GM21786 (cell line): ENCODE results near the gene ZFR2.
"Not testable (repeated sequence)": the region's sequence is repeated elsewhere in the genome, so short reads cannot be mapped to it uniquely, and the experiment has no call there.

Experiments used
- ATAC-seq: cut with Tn5 transposase; IDR thresholded peaks from one replicate; pipeline ENCODE4 v1.9.1; 2021; ENCODE audit not compliant: unreplicated experiment

ZFR2 gene

DNA sequence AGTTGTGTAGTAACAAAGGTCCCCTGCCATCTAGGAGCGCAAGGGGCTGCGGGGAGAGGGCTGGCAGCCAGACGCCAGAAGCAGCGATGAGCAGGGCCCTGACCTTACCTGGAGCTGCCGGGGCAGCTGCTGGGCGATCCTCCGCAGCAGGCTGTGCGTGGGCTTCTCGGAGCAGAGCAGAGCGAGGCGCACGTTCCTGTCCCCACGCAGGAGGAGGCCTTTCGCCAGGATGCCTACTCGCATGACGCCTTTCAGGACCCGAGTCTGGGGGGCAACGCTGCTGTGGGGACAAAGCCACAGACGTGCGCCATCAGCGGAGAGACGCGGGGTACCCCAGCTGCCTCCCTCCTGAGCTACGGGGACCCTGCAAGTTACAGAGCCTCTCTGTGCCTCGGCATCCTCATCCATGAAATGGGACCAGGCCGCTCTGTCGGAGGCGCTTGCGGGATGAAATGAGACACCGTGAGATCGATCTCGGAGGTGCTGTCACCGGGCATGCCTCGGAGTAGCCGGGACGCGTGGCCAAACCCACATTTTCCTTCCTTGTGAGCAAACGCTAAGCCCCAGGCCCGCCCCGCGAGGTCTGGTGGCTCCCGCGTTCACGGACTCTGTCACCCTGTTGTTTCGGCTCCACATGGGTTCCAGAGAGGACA lies 52.1 kb downstream of the ZFR2 start:
- no peak for ATAC-seq

DNA sequence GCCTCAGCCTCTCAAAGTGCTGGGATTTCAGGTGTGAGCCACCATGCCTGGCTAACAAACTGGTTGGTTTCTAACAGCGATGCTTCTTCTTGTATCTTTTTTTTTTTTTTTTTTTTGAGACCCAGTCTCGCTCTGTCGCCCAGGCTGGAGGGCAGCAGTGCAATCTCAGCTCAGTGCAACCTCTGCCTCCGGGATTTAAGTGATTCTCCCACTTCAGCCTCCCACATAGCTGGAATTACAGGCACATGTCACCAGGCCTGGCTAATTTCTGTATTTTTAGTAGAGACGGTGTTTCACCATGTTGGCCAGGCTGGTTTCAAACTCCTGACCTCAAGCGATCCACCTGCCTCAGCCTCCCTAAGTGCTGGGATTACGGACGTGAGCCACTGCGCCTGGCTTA lies 52.7 kb downstream of the ZFR2 start:
- not testable (repeated sequence) for ATAC-seq

GRCh38 chr19:3814648-3815047 lies 54.2 kb downstream of the ZFR2 start:
- ATAC-seq: no peak

DNA sequence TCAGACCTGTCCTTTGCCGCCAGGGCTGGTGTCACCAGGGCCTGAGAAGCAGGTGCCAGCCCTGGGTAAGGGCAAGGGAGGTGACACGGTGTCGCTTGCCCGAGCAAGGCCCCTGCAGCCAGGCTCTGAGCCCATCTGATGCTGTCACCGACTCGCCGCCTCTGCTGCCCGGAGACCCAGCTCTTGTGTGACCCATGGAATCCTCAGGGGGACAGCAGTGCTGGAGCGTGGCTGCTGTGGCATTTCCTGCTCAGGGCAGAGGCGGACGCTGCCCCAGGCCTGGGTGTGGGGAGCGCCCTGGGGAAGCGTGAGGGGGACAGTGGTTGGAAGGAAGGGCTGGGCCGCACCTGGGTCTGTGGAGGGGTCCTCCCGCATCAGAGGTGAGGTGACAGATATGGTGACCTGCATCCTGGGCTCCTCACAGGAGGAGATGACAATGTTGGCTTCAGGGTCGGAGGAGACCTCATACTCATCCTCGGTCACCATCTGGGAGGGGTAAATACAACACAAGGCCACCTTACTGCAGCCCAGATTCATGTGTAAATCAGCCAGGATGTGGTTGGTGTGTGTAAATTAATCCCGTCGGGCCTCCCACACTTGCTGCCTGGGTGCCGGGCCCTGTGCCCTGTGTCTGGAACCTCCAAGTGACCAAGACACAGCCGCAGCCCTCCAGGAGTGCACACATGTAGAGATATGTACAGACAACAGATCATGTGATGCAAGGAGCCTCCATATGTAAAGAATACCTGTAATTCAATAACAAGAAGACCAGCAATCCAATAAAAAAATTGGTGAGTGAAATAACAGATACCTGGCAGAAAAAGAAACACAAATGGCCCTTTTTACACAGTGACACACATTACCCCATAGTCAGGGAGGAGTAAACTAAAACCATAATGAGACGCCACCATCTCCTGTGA lies 55.1 kb downstream of the ZFR2 start:
- no peak for ATAC-seq

DNA sequence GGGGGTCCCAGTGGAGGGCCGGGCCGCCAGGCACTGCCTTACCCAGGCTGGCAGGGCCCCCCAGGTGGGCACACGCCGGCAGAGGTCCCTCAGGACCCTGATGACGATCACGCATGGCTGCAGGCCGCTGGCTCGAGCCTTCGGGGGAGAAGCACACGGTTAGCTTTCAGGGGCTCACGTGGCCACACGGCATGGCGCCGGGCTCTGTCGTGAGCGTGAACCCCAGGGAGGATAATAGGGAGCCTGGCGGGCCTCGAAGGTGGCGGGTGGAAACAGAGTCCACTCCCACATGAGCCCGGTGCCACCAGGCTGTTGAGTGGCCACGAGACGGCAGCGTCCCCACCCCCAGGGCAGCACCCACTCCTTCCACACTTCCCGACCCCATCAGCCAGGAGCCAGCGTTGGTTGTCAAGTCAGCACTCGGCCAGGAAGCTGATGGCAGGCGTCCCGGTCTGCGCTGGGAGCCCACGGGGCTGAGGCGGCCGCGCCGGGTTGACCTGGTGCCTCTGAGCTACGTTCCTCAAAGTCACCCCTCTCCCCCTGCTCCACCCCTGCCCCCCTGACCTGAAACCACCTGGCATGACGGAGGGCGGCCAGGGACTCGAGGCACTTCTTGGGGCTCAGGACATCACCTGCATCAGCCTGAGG lies 58.0 kb downstream of the ZFR2 start:
- ATAC-seq: no peak

DNA sequence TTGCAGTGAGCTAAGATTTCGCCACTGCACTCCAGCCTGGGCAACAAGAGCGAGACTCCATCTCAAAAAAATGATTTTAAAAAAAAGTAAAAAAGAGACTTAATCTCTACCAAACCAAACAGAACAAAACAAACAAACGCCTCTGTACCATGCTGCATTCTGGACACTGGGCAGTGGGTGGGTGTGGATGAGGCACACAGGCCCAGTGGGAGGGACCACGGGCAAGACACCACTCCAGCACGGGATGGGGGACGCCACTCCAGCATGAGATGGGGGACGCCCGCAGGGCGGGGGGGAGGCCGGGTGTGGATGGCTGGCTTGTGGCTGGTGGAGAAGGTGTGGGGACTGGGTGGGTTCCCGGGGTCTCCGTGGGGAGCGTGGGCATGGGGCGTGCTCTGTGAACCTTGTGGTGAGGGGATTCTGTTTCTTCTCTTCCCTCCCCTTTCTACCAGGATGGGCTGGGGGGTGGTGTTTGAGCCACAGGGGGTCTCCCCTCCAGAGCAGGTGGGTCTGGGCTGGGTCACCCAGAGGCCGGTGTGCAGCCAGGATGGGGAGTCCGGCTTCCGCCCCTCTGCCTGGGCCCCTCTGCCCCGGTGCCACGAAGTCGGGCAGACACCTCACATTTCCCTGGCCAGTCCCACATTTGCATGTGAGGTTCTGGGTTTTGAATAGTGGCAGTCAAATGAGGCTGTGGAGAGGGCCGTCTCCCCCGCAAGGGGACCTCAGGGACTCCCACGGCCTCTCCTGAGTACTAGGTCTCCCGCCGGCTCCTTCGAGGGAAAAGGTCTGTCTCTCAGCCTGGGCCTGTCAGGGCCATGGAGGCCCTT lies 58.7 kb downstream of the ZFR2 start:
- ATAC-seq: no peak

DNA sequence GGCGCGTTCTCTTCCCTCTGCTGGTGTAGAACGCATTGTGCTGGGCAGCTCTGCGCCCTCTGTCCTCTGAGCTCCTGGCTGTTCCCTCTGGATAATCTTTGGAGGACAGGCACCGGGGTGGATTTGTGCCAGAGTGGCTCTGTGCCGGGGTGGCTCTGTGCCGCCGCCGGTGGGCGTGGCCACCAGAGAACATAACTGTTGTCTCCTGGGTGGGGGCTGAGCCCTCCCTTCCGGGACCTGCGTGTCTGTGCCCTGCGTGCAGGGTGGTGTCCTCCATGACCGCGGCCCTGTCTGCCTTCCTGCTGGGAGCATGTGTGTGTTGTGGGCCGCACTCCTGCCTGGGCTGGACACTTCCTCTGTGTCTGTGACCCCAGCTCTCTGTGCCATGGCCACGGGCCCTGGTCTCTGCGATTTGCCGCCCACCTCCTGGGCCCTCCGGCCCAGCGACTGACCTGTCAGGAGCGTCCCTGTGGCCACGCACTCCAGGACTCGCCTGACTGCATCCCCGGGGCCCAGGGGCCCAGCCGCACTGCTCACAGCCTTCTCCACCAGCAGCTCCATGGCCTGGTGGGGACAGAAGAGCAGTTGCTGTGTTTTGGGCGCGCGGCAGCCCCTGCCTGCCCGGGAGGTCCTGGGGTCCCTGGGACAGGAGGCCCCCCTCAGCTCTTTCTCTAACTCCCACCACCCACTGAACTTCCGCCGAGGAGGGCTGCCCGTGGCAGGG lies 60.3 kb downstream of the ZFR2 start:
- ATAC-seq: no peak

GRCh38 chr19:3807574-3808354 lies 61.1 kb downstream of the ZFR2 start:
- no peak for ATAC-seq

GRCh38 chr19:3807131-3807480 lies 61.7 kb downstream of the ZFR2 start:
- ATAC-seq: no peak

DNA sequence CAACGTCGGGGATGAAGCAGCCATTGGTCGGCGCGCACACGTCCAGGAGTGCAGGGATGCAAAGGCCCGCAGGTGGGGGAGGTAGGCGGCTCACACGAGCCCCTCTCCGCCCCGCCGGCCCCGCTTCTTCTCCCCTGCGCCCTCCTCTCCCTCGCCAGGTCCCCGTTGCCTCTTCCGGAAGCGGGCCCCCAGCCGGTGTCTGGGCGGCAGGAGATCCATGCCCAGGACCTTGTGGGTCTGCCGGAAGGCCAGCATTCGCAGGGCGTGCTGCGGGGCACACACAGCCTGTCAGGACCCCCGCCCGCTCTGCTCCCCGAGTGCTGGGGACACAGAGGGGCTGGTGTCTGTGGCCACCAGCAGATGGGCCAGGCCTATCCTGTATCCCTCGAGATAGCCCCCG lies 63.0 kb downstream of the ZFR2 start:
- ATAC-seq: no peak

- ATAC-seq: no peak
Observed at GRCh38 chr19:3804429-3804828, 64.4 kb downstream of the ZFR2 start.

DNA sequence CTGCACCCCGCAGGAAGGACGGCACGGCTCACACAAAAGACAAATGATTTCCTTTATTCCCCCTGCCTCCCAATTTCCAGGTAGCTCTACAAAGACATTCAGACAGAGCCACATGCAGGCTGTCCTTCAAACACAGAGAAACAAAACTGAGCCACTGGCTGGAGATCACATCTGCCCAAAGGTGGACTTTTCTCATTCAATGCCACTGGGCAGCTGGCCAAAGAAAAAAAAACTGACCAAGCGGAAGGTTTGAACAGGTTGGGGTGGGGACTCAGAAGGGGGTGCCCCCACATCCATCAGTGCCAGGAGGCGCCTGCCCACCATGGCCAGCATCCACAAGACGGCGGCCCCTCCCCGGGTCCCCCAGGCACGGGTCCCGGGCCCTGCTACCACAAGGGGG lies 64.9 kb downstream of the ZFR2 start:
- ATAC-seq: no peak

DNA sequence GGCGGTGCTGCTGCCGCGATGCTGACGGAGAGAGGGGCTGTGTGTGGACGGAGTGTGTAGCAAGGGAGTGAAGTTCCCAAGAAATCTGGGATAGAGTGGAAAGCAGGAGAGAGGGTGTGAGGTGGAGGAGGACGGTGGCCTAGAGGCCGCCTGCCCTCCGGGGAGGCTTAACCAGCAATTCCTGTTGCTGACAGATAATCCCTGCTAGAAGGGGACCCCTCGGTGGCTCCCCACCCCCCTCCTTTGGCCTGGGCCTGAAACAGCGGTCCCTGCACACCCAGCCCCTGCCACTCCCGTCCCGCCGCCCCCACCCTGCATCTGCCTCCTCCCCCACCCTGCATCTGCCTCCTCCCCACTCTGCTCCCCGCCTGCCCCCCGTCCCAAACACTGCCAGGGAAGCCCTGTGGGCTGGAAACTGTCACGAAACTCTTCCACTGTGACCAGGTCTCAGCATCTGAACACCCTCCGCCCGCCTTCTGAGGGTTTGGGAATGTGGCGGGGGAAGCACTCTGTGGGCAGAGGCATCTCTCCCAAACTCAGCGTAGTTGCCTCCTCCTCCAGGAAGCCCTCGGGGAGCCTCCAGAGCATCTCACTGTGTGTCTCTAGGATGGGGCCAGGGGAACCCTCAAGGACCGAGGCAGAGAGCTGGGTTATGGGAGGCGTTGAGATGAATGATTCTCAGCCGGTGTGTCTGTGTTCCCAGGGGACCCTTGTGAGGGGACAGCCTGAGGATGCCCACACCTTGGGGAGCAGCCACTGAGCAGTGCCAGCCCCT lies 65.5 kb downstream of the ZFR2 start:
- no peak for ATAC-seq

DNA sequence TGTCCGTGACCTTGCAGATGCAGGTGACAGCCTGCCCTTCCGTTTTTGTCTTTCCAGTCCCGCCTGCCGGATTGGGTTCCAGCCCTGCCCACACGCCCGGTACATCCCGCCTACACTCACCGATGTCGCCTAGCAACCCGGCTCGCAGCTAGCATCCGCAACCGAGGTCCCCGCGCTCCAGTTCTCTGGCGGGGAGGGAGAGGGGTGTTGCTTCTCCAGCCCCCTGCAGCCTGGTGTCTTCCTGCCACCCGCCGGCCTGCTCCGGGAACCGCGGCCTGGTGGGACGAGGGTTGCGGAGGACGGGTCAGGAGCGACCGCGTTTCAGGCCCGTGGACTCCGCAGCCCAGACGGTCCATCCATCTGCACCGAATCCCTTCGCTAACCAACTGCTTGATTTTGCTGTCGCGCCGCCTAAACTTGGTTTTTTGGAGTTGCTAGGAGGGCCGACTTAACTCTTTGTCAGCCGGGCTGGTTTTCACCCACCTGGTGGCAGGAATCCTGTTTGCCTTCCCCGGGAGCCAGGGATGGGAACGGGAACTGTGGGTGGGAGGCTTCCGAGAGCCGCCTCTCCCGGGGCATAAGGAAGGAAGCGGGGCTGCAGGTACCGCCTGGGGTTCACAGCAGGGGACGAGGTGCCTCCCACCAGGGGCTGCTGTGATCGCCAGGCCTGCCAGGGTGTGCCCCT lies 67.3 kb downstream of the ZFR2 start:
- no peak for ATAC-seq

DNA sequence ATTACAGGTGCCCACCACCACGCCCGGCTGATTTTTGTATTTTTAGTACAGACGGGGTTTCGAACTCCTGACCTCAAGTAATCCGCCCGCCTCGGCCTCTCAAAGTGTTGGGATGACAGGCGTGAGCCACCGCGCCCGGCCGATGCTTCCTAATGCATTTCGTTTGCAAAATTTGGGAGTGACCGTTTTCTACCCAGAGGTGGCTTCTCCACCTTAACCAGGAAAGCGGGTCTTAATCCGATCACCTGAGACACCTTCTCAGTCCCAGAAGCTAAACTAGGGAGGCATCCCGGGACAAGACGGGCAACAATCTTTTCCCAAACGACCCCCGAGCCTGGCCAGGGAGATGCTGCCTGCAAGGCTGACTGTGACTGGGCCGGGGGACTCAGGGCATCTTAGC lies 67.8 kb downstream of the ZFR2 start:
- no peak for ATAC-seq

DNA sequence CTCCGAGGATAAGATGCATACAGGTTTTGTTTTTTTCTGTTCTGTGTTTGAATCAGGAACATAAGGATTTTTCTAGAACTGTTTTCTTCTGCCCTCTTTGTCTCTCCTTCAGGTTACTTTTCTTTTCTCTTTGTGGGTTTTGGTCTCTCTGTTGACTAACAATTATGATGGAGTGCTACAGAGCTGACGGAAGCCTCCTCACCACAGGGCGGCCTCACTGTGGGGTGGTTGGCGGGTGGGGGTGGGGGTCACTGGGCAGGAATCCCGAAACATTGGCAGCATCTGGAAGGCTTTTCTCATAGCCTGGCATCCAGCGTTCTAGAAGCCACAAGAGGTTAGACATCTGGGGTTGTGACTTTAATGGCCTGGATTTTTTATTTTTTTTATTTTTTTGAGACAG lies 70.7 kb downstream of the ZFR2 start:
- ATAC-seq: no peak

- ATAC-seq: no peak
Observed at GRCh38 chr19:3796358-3796757, 72.5 kb downstream of the ZFR2 start.

DNA sequence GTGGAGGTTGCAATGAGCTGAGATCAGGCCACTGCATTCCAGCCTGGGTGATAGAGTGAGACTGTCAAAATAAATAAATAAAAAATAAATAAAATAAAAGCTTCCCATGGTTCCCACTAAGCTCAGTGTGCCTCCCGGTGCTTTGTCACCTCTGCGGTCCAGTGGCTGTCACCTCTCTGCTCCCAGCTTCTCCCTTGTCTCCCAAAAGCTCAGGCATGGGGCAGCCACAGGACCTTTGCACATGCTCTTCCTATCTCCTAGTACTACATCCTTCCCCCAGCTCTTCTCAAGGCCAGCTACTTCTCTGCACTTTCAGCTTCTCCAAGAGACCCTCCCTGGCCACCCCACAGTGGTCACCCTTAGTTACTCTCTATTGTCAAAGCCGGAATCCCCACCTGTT lies 75.0 kb downstream of the ZFR2 start:
- no peak for ATAC-seq
